HG02973 (cell line): ENCODE data around the gene SGCD.
A peak's percentile ranks its signal among the peaks of the same experiment; 100 is the strongest.

ENCODE experiments used
- ATAC-seq: cut with Tn5 transposase; IDR thresholded peaks from one replicate; pipeline ENCODE4 v1.9.1; 2021; ENCODE audit warnings: moderate library complexity; ENCODE audit not compliant: unreplicated experiment

Gene SGCD

GRCh38 chr5:156400231-156400986 is 73.4 kb downstream of the SGCD start:
- ATAC-seq, result no peak

GRCh38 chr5:156401804-156402203 is 74.8 kb downstream of the SGCD start:
- peak; percentile 15 for ATAC-seq

GRCh38 chr5:156402387-156402921 is 75.5 kb downstream of the SGCD start:
- peak; percentile 97 for ATAC-seq

- no peak for ATAC-seq
These were observed 79.0 kb downstream of the SGCD start for GRCh38 chr5:156405988-156406387.

GRCh38 chr5:156407251-156407650 is 80.3 kb downstream of the SGCD start:
- no peak for ATAC-seq

- ATAC-seq, result no peak
These were observed 82.9 kb downstream of the SGCD start for GRCh38 chr5:156409834-156410233.

- ATAC-seq, result no peak
These were observed 84.2 kb downstream of the SGCD start for GRCh38 chr5:156411185-156411613.

GRCh38 chr5:156411957-156412356 is 85.0 kb downstream of the SGCD start:
- no peak for ATAC-seq

- ATAC-seq, result no peak
These were observed 87.4 kb downstream of the SGCD start for GRCh38 chr5:156414391-156414790.

- no peak for ATAC-seq
These were observed 92.7 kb downstream of the SGCD start for GRCh38 chr5:156419661-156420060.

GRCh38 chr5:156420665-156421064 is 93.7 kb downstream of the SGCD start:
- no peak for ATAC-seq

- ATAC-seq, result no peak
These were observed 94.8 kb downstream of the SGCD start for GRCh38 chr5:156421798-156422197.

GRCh38 chr5:156423597-156423996 is 96.6 kb downstream of the SGCD start:
- ATAC-seq, result no peak

- ATAC-seq, result no peak
These were observed 100.4 kb downstream of the SGCD start for GRCh38 chr5:156427315-156427714.

GRCh38 chr5:156431956-156432829 is 105.2 kb downstream of the SGCD start:
- no peak for ATAC-seq

- ATAC-seq, result no peak
These were observed 105.8 kb downstream of the SGCD start for GRCh38 chr5:156432830-156433105.

GRCh38 chr5:156434471-156434870 is 107.5 kb downstream of the SGCD start:
- no peak for ATAC-seq

- no peak for ATAC-seq
These were observed 108.1 kb downstream of the SGCD start for GRCh38 chr5:156435101-156435500.

GRCh38 chr5:156438076-156438475 is 111.1 kb downstream of the SGCD start:
- no peak for ATAC-seq

- no peak for ATAC-seq
These were observed 117.9 kb downstream of the SGCD start for GRCh38 chr5:156444753-156445291.

- ATAC-seq, result no peak
These were observed 119.6 kb downstream of the SGCD start for GRCh38 chr5:156446526-156446925.

- ATAC-seq, result no peak
These were observed 123.8 kb downstream of the SGCD start for GRCh38 chr5:156450778-156451177.
